LNCAP (cell line): ENCODE results near the gene EXOC6B.
A peak's percentile ranks its signal among the peaks of the same experiment; 100 is the strongest.

Source experiments
- CTCF ChIP-seq: fragments of 450-650 bp; IDR thresholded peaks from 2 replicates; pipeline ENCODE4 v1.5.1; 2017; ENCODE audit warnings: mild to moderate bottlenecking

Gene EXOC6B

DNA sequence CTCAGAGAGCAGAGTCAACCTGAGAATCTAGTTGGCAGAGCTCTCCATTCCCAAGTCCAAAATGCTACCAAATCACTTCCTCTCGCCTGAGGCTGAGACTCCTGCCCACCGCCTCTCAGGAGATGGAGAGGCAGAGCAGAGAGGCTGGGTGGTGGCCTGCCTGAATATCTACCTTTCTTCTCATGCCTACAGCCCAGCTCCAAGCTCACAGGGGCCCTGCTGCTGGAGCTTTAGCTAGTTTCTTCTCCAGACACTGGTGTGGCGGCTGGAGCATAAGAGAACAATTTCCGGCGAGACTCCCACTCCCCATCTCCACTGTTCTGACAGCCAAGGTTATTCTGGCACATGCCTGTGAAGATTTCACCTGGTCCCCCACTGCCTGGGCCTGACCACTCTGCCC lies 670.1 kb downstream of the EXOC6B start:
- TF ChIP-seq CTCF: no peak

DNA sequence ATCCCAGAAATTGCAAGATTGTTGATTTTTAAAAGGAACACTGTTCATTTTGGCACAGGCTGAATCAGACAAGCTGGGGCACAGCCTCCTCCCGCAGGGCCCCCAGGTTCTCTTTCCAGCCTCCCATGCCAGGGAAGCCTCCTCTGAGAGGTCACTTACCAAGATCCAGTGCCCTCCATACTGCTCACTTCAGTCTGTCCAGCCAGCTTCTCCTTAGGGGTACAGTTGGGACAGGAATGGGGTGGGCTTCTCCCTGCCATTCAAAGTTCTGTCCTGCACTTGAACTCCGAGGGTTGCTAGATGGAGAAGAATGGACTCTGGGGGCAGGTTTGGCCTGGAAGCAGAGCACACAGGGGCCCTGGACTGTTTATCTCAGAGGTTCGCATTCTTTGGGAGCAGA lies 670.7 kb downstream of the EXOC6B start:
- no peak for TF ChIP-seq CTCF

DNA sequence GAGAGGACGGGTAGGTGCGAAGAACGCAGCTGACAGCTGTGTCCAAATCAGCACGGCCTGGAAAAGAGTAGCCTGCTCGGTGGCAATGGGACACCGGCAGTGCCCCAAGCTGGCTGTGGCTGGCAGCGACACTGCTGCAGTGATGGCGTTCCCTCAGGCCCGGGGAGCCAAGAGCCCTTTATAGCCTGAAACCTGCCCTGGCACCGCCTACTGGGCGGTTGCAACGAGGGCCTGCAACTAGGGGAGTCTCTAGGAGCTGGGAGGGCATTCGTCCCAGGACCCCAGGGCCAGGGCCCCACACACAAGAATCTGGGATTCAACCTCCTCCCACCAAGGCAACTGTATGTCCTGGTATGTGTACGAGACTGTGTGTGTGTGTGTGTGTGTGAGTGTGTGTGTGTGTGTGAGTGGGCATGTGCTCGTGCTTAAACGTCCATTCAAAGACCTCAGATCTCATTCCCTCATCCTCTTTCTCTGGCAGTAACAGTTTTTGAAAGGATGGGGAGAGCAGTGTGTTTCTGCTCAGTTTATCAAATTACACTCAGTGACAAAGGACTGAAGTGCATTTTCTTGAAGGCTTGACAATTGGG lies 671.4 kb downstream of the EXOC6B start:
- no peak for TF ChIP-seq CTCF

DNA sequence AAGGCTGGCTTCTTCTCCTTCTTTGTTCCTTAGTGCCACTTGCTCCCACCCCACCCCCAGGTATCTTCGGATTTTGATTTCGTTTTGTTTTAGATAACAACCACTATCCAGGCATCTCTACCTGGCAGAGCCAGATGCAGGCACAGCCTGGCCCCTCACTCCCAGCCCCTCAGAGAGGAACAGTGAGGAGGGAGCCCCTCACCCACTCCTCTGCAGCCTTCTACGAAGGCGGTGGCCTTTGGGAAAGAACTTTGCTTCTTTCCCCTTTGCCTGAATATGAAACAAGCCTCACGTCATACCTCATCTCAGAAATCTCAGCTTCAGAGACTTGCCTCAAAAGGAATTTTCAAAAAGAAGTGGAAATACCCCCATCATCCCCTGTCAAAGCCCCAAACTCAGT lies 671.9 kb downstream of the EXOC6B start:
- TF ChIP-seq CTCF: no peak

- no peak for TF ChIP-seq CTCF
Measured at GRCh38 chr2:72153026-72153791, 672.6 kb downstream of the EXOC6B start.

DNA sequence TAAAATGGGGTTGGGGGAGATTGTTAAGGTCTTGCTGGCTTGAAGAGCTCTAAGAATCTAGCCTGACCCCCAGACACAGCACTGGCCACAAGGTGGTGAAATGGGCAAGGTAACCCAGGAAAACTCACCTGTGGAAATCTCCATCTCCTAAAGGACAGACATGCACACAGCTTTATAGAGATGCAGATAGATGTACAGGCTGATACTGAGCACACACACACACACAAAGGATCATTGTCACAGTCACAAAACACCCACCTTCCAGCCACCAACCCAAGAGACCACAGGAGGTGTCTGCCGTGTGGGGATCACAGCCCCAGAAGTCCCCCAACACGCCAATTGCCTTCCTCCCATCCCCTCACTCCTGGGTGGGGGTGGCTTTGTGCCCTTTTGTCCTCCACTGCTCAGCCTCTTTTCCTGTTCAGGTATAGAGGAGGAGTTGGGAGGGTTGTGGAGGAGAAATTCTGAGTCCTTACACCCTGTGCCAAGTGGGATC lies 674.9 kb downstream of the EXOC6B start:
- TF ChIP-seq CTCF: no peak

DNA sequence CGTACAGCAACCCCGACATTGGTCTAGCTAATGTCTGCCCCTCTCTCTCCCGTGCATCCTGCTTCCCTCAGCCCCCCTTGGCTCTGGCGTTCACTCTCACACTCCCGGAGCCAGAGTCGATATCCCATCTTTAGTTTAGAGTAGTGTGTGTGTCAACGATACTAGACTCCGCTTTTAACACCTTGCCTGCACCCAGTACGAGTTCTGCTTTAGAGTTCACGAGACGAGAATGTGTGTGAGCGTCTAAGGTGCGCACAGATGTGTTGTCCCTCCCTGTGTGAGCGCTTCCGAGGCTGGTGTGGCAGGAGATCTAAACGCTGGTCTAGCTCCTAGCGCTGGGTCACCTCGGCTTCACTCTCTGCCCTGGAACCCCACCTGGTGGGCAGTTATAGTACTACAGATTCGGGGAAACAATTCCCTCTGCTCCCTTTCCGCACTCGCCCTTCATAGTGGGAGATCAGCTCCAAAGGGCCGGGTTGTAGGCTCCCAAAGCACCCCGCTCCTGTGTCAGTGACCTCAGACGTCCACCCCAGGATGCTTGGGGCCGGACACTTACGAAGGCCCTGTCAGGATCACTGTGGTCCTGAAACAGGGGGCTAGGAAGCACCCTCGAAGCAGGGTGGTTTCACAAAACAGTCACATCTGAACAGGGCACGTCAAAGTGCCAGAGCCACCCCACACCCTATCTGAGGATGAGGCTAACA lies 675.5 kb downstream of the EXOC6B start:
- TF ChIP-seq CTCF: peak; percentile 51
